H1 (cell line): ENCODE results near the gene UTP15. TPM values are rescaled to one million over a fixed set of nuclear protein-coding genes. Genes with fewer than 3 reads are reported as not detected.

Experiments
- CTCF ChIA-PET: fragments of 300-600 bp; sonication (Branson Sonifier 250); formaldehyde crosslinking; loops from one replicate; lab custom pipeline; 2021; ENCODE audit not compliant: partially characterized antibody; lab: Charles Lee
- POLR2A ChIA-PET: fragments of 300-600 bp; sonication (Branson Sonifier 250); formaldehyde crosslinking; loops from one replicate; lab custom pipeline; 2021; ENCODE audit warnings: inconsistent platforms; ENCODE audit not compliant: partially characterized antibody; lab: Charles Lee
- DNase-seq, 2 experiments: peaks; one replicate each; pipeline versions ENCODE4 v3.0.0 to v3.0.0-alpha.2; 2010 to 2022; ENCODE audit warnings: low spot score in 2 of 2, low read depth in 1 of 2, mixed read lengths in 1 of 2
- FAIRE-seq: peaks from 2 replicates; lab custom pipeline; 2011; peaks lifted over from hg19 to GRCh38; lab: Jason Lieb, UNC
- H2AFZ ChIP-seq: 2 replicates; pipeline ENCODE4 v1.8.1; 2012; ENCODE audit warnings: low read length, inconsistent platforms
- H2AK5ac ChIP-seq: 2 replicates; pipeline ENCODE4 v1.6.1; 2013; ENCODE audit warnings: low read depth, low read length
- H2BK120ac ChIP-seq: replicated peaks from 2 replicates; pipeline ENCODE3; 2013; ENCODE audit warnings: low read depth, low read length, inconsistent platforms
- H2BK12ac ChIP-seq: 2 replicates; pipeline ENCODE4 v1.6.1; 2013; ENCODE audit warnings: low read depth, low read length
- H2BK15ac ChIP-seq: 2 replicates; pipeline ENCODE4 v1.6.1; 2013; ENCODE audit warnings: low read length
- H2BK20ac ChIP-seq: 2 replicates; pipeline ENCODE4 v1.6.1; 2013; ENCODE audit warnings: low read length
- H2BK5ac ChIP-seq: 2 replicates; pipeline ENCODE4 v1.6.1; 2013; ENCODE audit warnings: low read depth, low read length
- H3K14ac ChIP-seq: 2 replicates; pipeline ENCODE4 v1.6.1; 2013; ENCODE audit warnings: inconsistent platforms; ENCODE audit not compliant: insufficient read length
- H3K18ac ChIP-seq: 2 replicates; pipeline ENCODE4 v1.6.1; 2013; ENCODE audit warnings: low read length; ENCODE audit errors: extremely low read depth
- H3K23ac ChIP-seq: 2 replicates; pipeline ENCODE4 v1.6.1; 2013; ENCODE audit warnings: inconsistent platforms; ENCODE audit not compliant: insufficient read length
- H3K23me2 ChIP-seq: 2 replicates; pipeline ENCODE4 v1.6.1; 2013; ENCODE audit warnings: low read depth, low read length
- H3K27ac ChIP-seq: 2 replicates; pipeline ENCODE4 v1.6.1; 2011; ENCODE audit warnings: low read depth, low read length, inconsistent platforms
- H3K27me3 ChIP-seq, 4 experiments: replicated peaks in 1 of 4; 1 replicate in 1 of 4; 2 replicates in 3 of 4; pipeline versions ENCODE4 v1.6.1 to v1.8.1; 2011 to 2013; ENCODE audit warnings: low read length in 3 of 4, mild to moderate bottlenecking in 3 of 4, inconsistent platforms in 2 of 4, mixed read lengths in 2 of 4, moderate library complexity in 1 of 4; ENCODE audit not compliant: control insufficient read depth in 3 of 4, insufficient read depth in 3 of 4; ENCODE audit errors: extremely low read depth in 1 of 4
- H3K36me3 ChIP-seq, 4 experiments: 2 replicates each; pipeline versions ENCODE4 v1.6.1 to v1.8.1; 2011 to 2013; ENCODE audit warnings: mild to moderate bottlenecking in 4 of 4, low read length in 3 of 4, moderate library complexity in 2 of 4, control low read depth in 1 of 4, inconsistent platforms in 1 of 4; ENCODE audit not compliant: insufficient read depth in 4 of 4, control insufficient read depth in 2 of 4
- H3K4ac ChIP-seq: replicated peaks from 2 replicates; pipeline ENCODE3; 2013; ENCODE audit warnings: low read length, low read depth, mixed read lengths, inconsistent platforms; ENCODE audit not compliant: insufficient read length
- H3K4me1 ChIP-seq, 4 experiments: replicated peaks in 1 of 4; 1 replicate in 1 of 4; 2 replicates in 3 of 4; pipeline versions ENCODE4 v1.6.1 to v1.8.1; 2011 to 2013; ENCODE audit warnings: low read length in 3 of 4, inconsistent platforms in 2 of 4, mixed read lengths in 1 of 4; ENCODE audit not compliant: insufficient read depth in 4 of 4, control insufficient read depth in 3 of 4
- H3K4me2 ChIP-seq, 2 experiments: 2 replicates each; pipeline versions ENCODE4 v1.6.1 to v1.8.1; 2011 to 2013; ENCODE audit warnings: low read depth in 2 of 2, low read length in 2 of 2, control low read depth in 1 of 2, inconsistent platforms in 1 of 2, mild to moderate bottlenecking in 1 of 2; ENCODE audit not compliant: insufficient read depth in 1 of 2
- H3K4me3 ChIP-seq, 4 experiments: fragments of 200-600, 300-600 bp in 1 of 4; sonication (generic), shearing (Covaris generic), sonication (Bioruptor Twin) in 1 of 4; 2 replicates each; pipeline versions ENCODE4 v1.5.1 to v1.8.1; 2011 to 2016; ENCODE audit warnings: low read length in 4 of 4, low read depth in 3 of 4, control low read depth in 2 of 4, inconsistent platforms in 2 of 4, mild to moderate bottlenecking in 2 of 4, mixed read lengths in 1 of 4, moderate library complexity in 1 of 4; ENCODE audit not compliant: insufficient read depth in 2 of 4; ENCODE audit errors: extremely low read depth in 1 of 4
- H3K56ac ChIP-seq: replicated peaks from 2 replicates; pipeline ENCODE3; 2013; ENCODE audit warnings: low read depth, mild to moderate bottlenecking, mixed read lengths, low read length, inconsistent platforms; ENCODE audit not compliant: insufficient read length
- H3K79me1 ChIP-seq: 2 replicates; pipeline ENCODE4 v1.6.1; 2013; ENCODE audit warnings: low read depth, low read length, control low read depth
- H3K79me2 ChIP-seq, 2 experiments: 2 replicates each; pipeline versions ENCODE4 v1.6.1 to v1.8.1; 2012 to 2013; ENCODE audit warnings: low read length in 2 of 2, mild to moderate bottlenecking in 2 of 2, inconsistent platforms in 1 of 2; ENCODE audit not compliant: insufficient read depth in 2 of 2, control insufficient read depth in 1 of 2
- H3K9ac ChIP-seq, 4 experiments: replicated peaks in 1 of 4; 1 replicate in 1 of 4; 2 replicates in 3 of 4; pipeline versions ENCODE4 v1.6.1 to v1.8.1; 2011 to 2013; ENCODE audit warnings: low read depth in 3 of 4, low read length in 3 of 4, control low read depth in 2 of 4, mild to moderate bottlenecking in 2 of 4, moderate library complexity in 2 of 4, inconsistent platforms in 1 of 4; ENCODE audit errors: extremely low read depth in 1 of 4
- H3K9me3 ChIP-seq, 2 experiments: 2 replicates each; pipeline versions ENCODE4 v1.6.1 to v1.8.1; 2012 to 2013; ENCODE audit warnings: mild to moderate bottlenecking in 2 of 2, moderate library complexity in 2 of 2, control low read depth in 1 of 2, inconsistent platforms in 1 of 2, low read depth in 1 of 2, low read length in 1 of 2, mixed read lengths in 1 of 2; ENCODE audit not compliant: insufficient read depth in 2 of 2
- H4K20me1 ChIP-seq, 2 experiments: replicated peaks in 1 of 2; 2 replicates each; pipeline versions ENCODE3 to v1.8.1; 2011 to 2013; ENCODE audit warnings: inconsistent platforms in 2 of 2, low read length in 2 of 2, mild to moderate bottlenecking in 1 of 2; ENCODE audit not compliant: insufficient read depth in 2 of 2, control insufficient read depth in 1 of 2
- H4K5ac ChIP-seq: 2 replicates; pipeline ENCODE4 v1.6.1; 2013; ENCODE audit warnings: low read length, low read depth, mixed read lengths, inconsistent platforms; ENCODE audit not compliant: insufficient read length
- H4K8ac ChIP-seq: 2 replicates; pipeline ENCODE4 v1.8.0; 2013; ENCODE audit warnings: mild to moderate bottlenecking, moderate library complexity, low read length, inconsistent platforms; ENCODE audit not compliant: insufficient read depth; ENCODE audit errors: extremely low read depth
- H4K91ac ChIP-seq: replicated peaks from 2 replicates; pipeline ENCODE3; 2013; ENCODE audit warnings: low read length, mixed read lengths, inconsistent platforms; ENCODE audit not compliant: insufficient read length
- CBX5 ChIP-seq: fragments of 300-800, 300-1000 bp; sonication (generic); IDR thresholded peaks from 2 replicates; pipeline ENCODE4 v1.7.1; 2016; ENCODE audit warnings: antibody characterized with exemption, low read length, low read depth
- CBX8 ChIP-seq: fragments of 300-800, 300-1000 bp; sonication (generic); IDR thresholded peaks from 2 replicates; pipeline ENCODE4 v1.7.1; 2016; ENCODE audit warnings: low read depth, low read length, borderline replicate concordance
- NANOG ChIP-seq: IDR thresholded peaks from 2 replicates; pipeline ENCODE4 v1.6.1; 2011; ENCODE audit warnings: low read length, low read depth, mild to moderate bottlenecking, inconsistent platforms; ENCODE audit not compliant: insufficient read depth, poor library complexity, severe bottlenecking
- POU5F1 ChIP-seq: IDR thresholded peaks from 2 replicates; pipeline ENCODE4 v1.6.1; 2011; ENCODE audit warnings: low read depth, mild to moderate bottlenecking, low read length, moderate library complexity
- RXRA ChIP-seq: IDR thresholded peaks from 2 replicates; pipeline ENCODE4 v1.6.1; 2011; ENCODE audit warnings: low read depth, mild to moderate bottlenecking, low read length, moderate library complexity; ENCODE audit not compliant: insufficient read depth
- WGBS, 2 experiments: shearing (Covaris generic) in 1 of 2; methylation state at CpG; one replicate each; pipeline versions ENCODE4 v1.1.6 to v1.1.7; 2013 to 2015; ENCODE audit warnings: low lambda C conversion rate in 2 of 2, mixed read lengths in 2 of 2, inconsistent platforms in 1 of 2, low coverage in 1 of 2, missing lambda C conversion rate in 1 of 2; ENCODE audit not compliant: insufficient replicate concordance in 2 of 2, insufficient coverage in 1 of 2, insufficient read length in 1 of 2; ENCODE audit errors: extremely low coverage in 1 of 2, missing lambda C conversion rate in 1 of 2; 5-methylcytosine and 5-hydroxymethylcytosine counted together
- polyA plus RNA-seq, 7 experiments: library from polyadenylated mRNA; depleted of rRNA in 3 of 7; stranded (reverse) in 5 of 7; unstranded in 2 of 7; fragments of >200 nt in 5 of 7; fragments of 200-250 nt in 2 of 7; gene quantifications; 1 replicate in 5 of 7; 2 replicates in 1 of 7; 4 replicates in 1 of 7; pipeline versions ENCODE4 v1.2.1 to v1.2.3, GENCODE V29; 2011 to 2013; ENCODE audit warnings: missing spikeins in 2 of 7, mixed read lengths in 2 of 7
- total RNA-seq: library from RNA; stranded (reverse); fragmentation: NEBNext Ultra II Directional; extraction: Animal tissue kit (Norgen Biotek cat#: 25700); gene quantifications from 2 replicates; pipeline ENCODE4 v1.2.1, GENCODE V29; 2021

Gene UTP15
- total and polyA plus RNA-seq, 2 of the 8 experiments (the other 6 are each of a cell fraction or from before 2014, with no cell fraction given) = 14.3 to 33.6 TPM

GRCh38 chr5:73544429-73545402 lies 20.8 kb upstream of the UTP15 start:
- Histone ChIP-seq H2BK120ac (no peak overlapping the region), H3K23ac (no peak overlapping the region), H3K27ac (no peak overlapping the region), H3K9me3 (no peaks in the 10 kb centered on the region), H4K91ac (no peak overlapping the region), H3K23me2 (peaks cover 1% of the 10 kb centered on the region; the same call in 1 of the 2 replicates), H4K20me1 (no peaks in the 10 kb centered on the region), H3K4me2 (no peak overlapping the region), H2AFZ (peak overlapping the region; percentile 36; the same call in 1 of the 2 replicates), H3K4me1 (no peaks in the 10 kb centered on the region), H4K5ac (no peak overlapping the region), H3K27me3 (no peaks in the 10 kb centered on the region), H2BK20ac (no peak overlapping the region), H4K8ac (no peak overlapping the region), H3K79me2 (no peaks in the 10 kb centered on the region), H3K14ac (no peak overlapping the region), H3K56ac (no peak overlapping the region), H2BK5ac (no peak overlapping the region), H3K4me3 (no peak overlapping the region), H2BK12ac (no peak overlapping the region), H2AK5ac (no peak overlapping the region), H3K36me3 (no peaks in the 10 kb centered on the region), H3K79me1 (no peaks in the 10 kb centered on the region), H2BK15ac (no peak overlapping the region), H3K9ac (no peak overlapping the region), H3K4ac (no peak overlapping the region), H3K18ac (no peak overlapping the region)
- TF ChIP-seq NANOG (no peak), POU5F1 (no peak), RXRA (no peak), CBX8 (no peak), CBX5 (no peak)
- ChIA-PET CTCF (interaction anchor here (1.1 to 1.2 kb wide), 2 partner anchors 14 to 124 kb away, joined by 3 to 4 read pairs; no protein-coding TSS in a partner anchor), POLR2A (interaction anchor here (1.1 kb wide), 1 partner anchor 46 kb away, joined by 5 read pairs; no protein-coding TSS in a partner anchor)
- WGBS, 2 experiments = 95% methylated on average over 9 of the region's 9 CpGs; no CpG with 5 or more reads in 1 of the 2 experiments
- FAIRE-seq = no peak
- DNase-seq = no peak
